ENCODE data around the gene PUM2. TPM values are rescaled to one million over a fixed set of nuclear protein-coding genes. Genes with fewer than 3 reads are reported as not detected.

PUM2 gene
- total RNA-seq, 2 donors from 2014 or later: 107 to 144 TPM

DNA sequence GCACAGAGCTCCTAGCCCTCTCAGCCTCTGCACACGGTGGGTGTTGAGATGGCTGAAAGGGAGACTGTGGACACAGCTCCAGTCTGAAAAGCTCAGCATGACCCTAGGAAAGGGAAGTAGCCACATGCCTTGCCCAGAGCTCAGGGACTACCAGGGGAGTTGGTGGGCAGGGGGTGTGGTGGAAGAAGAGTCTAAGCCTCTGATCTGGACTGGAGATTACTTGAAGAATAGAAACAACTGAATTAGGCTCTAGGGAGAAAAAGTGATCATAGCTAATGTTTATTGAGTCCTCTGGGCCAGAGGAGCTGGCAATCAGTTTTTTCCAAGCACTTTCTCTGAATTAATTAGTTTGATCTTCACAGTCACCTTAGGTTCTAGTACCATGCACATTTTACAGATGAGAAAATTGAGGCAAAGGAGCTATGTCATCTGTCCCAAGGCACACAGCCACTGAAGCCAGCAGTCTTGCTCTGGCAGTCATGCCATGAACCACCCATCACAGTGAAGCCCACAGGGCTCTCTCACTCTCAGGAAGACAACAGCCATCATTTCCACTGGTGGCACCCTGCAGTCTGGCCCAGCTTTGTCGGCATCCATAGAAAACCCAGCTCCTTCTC, 136.0 kb downstream of the PUM2 start:
- DNase-seq (ENCODE audit: low spot score) (no peak), ATAC-seq (no peak)
- H3K9me3 Mint-ChIP-seq: no peaks in the 10 kb centered on the region
- no peak overlapping the region for H3K27ac Mint-ChIP-seq
- H3K4me3 Mint-ChIP-seq: no peak overlapping the region
- H3K27me3 Mint-ChIP-seq: peaks cover 3 to 8% of the 10 kb centered on the region in 2 donors
- H3K36me3 Mint-ChIP-seq: no peaks in the 10 kb centered on the region
- H3K4me1 Mint-ChIP-seq (ENCODE audit: low read depth in 2 of 2): no peaks in the 10 kb centered on the region

DNA sequence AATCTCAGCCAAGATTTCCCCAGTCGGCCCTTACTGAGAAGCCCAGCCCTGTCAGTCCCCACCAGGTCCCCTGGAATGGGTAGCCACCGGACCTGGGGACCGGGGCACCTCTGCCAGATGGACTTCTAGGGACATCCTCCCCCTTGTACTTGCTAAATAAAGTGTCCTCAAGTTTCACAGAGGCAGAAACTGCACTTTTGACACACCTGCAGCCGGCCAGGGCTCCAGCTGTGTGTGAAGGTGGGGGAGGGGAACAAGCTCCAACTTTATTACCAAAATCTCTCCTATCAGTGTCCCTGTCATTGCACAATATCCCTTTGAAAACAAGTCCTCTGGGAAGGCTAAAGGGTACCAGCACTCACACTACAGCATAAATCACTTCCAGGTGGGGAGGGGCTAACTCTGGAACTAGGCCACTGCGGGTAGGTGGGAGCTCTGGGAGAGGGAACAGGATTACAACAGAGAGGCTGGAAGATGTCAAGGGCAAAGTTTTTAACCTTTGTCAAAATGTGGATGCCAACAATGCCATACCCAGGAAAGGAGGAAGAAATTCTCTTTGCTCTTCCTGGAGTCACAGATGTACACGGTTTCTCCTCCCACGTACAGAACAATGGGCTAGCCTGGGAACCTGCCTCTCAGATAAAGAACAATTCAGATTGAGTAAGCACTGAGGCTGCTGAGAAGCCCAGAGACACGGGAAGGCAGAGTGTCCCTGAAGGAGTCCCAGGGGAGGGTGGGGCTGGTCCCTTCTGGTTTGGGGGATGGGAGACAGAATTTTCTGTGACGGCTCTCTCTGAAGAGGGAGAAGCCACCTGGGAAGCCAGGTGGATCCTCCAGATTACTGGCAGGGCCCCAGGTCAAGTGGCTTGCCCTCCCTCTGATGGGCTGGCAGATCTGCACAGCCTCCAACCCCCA, 136.7 kb downstream of the PUM2 start:
- H3K9me3 Mint-ChIP-seq: no peaks in the 10 kb centered on the region
- H3K4me1 Mint-ChIP-seq (ENCODE audit: low read depth in 2 of 2): no peaks in the 10 kb centered on the region
- peaks cover 3 to 8% of the 10 kb centered on the region in 2 donors for H3K27me3 Mint-ChIP-seq
- ATAC-seq (no peak), DNase-seq (ENCODE audit: low spot score) (peak; percentile 45)
- no peak overlapping the region for H3K4me3 Mint-ChIP-seq
- H3K36me3 Mint-ChIP-seq: no peaks in the 10 kb centered on the region
- no peak overlapping the region for H3K27ac Mint-ChIP-seq

DNA sequence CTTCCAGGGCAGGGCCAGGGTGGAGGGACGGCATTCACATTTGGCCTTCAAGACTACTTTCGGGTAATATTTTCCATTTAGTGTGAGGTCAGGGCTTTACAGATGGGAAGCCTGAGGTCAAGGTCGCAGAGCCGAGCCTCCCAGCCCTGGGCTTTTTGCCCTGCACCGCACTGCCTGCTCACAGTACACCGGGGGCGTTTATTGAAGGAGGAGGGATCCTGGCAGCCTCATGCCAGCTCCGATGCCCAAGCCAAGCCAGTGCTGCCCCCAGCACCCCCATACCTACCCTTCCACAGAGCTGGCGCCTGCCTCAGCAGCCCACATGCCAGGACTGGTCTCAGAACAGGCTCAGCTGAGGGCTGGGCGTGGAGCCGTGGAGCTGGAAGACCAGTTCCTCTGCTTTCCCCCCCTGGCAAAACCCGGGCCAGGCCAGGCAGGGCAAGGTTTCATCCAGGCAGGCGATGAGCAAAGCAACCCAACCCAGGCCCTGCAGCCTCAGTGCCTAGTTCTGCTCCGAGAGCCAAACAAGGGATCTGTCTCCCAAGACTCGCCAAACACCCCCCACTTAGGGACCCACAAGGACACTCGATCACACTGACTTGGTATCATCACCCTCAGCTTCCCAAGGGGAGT, 137.7 kb downstream of the PUM2 start:
- no peaks in the 10 kb centered on the region for H3K4me1 Mint-ChIP-seq (ENCODE audit: low read depth in 2 of 2)
- H3K27ac Mint-ChIP-seq: no peak overlapping the region
- H3K9me3 Mint-ChIP-seq: no peaks in the 10 kb centered on the region
- no peak for DNase-seq (ENCODE audit: low spot score)
- H3K27me3 Mint-ChIP-seq: no peaks in the 10 kb centered on the region
- H3K4me3 Mint-ChIP-seq: no peak overlapping the region
- no peak for ATAC-seq
- H3K36me3 Mint-ChIP-seq: no peaks in the 10 kb centered on the region

DNA sequence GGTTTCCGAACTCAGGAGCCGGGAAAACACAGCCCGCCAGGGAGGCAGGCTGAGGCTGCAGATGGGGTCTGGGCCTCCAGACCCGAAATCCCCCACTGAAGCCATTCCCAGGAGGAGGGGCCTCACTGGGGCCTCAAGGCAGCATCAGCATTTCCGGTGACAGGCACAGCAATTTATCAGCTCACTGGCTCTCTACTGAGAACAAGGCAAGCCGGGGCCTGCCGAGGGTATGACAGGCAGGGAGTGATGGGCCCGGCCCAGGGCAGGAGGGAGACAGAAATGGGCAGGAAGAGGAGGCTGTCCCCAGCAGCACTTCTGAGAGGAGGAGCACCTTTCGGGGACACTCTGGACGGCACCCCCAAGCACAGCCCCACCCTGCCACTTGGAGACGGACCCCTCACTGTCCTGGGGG, 138.2 kb downstream of the PUM2 start:
- Mint-ChIP-seq H3K4me1 (ENCODE audit: low read depth in 2 of 2) (no peaks in the 10 kb centered on the region), H3K4me3 (no peak overlapping the region), H3K27me3 (no peaks in the 10 kb centered on the region), H3K9me3 (no peaks in the 10 kb centered on the region), H3K36me3 (no peaks in the 10 kb centered on the region), H3K27ac (no peak overlapping the region)
- DNase-seq (ENCODE audit: low spot score) (no peak), ATAC-seq (no peak)

DNA sequence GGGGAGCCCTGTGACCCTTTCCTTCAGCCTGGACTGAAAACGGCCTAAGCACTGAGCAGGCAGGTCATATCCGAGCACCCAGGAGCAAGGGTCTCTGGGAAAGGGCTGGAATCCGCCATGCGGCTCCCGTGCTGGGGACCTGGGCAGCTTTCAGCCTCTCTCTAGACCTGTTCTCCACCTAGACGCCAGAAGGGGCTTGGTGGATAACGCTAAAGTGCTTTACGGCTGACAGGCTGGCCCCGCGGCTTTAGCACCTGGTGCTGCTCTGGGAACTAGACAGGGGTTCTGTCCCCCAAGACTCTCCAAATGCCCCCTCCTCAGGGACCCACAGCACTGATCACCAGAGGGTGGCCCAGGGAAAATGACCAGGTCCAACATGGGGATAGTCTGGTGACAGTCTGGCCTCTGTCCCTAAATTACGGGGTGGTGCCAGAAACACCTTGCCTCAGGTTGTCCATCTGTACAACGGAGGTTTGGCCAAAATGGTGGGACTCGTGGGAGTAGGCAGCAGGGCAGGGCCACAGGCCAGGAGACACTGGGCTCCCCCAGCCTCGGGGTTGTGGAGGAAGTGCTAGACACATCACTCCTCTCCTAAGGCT, 138.7 kb downstream of the PUM2 start:
- ATAC-seq (no peak), DNase-seq (ENCODE audit: low spot score) (no peak)
- no peaks in the 10 kb centered on the region for H3K27me3 Mint-ChIP-seq
- no peaks in the 10 kb centered on the region for H3K9me3 Mint-ChIP-seq
- H3K27ac Mint-ChIP-seq: no peak overlapping the region
- H3K36me3 Mint-ChIP-seq: no peaks in the 10 kb centered on the region
- H3K4me3 Mint-ChIP-seq: no peak overlapping the region
- H3K4me1 Mint-ChIP-seq (ENCODE audit: low read depth in 2 of 2): no peaks in the 10 kb centered on the region

DNA sequence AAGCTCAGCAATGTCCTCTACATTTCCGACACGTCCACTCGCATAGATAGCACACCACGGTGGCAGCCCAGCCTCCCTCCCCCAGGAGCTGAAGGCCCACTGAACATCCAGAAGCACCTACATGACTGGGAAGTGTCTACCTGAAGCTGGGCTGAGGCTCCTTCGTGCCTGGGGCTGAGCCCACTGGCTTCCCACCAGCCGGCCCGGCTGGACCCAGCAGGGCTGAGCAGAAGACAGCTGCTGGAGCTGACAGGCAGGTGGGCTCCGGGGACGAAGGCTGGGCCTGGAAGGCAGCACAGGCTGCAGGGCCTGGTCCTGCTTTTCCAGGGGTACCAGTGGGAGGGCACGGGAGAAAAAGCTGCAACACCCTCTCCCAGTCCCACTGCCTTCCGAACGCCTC, 139.2 kb downstream of the PUM2 start:
- DNase-seq (ENCODE audit: low spot score) (no peak), ATAC-seq (no peak)
- H3K9me3 Mint-ChIP-seq: no peaks in the 10 kb centered on the region
- no peaks in the 10 kb centered on the region for H3K36me3 Mint-ChIP-seq
- no peaks in the 10 kb centered on the region for H3K27me3 Mint-ChIP-seq
- no peaks in the 10 kb centered on the region for H3K4me1 Mint-ChIP-seq (ENCODE audit: low read depth in 2 of 2)
- H3K4me3 Mint-ChIP-seq: no peak overlapping the region
- no peak overlapping the region for H3K27ac Mint-ChIP-seq

DNA sequence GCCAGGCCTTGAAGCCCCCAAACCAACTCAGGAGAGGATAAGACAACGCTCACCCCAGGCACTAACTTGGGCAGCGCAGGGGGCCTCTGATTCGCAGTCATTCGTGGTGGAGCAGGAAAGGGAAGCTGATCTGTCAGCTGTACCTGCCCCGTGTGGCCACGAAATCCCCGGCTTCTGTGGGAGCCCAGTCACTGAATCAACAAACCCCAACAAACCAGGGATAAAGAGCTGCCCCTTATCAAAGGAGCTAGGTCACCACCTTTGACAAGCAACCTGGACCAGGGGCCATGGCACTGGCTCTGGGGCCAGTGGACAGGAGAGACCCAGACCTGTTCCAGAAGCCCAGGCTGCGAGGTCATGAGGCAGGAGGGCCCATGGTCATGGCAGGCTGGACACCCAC, 140.2 kb downstream of the PUM2 start:
- no peak for DNase-seq (ENCODE audit: low spot score)
- H3K27me3 Mint-ChIP-seq: no peaks in the 10 kb centered on the region
- H3K27ac Mint-ChIP-seq: no peak overlapping the region
- ATAC-seq: no peak
- no peak overlapping the region for H3K4me3 Mint-ChIP-seq
- H3K4me1 Mint-ChIP-seq (ENCODE audit: low read depth in 2 of 2): no peaks in the 10 kb centered on the region
- H3K36me3 Mint-ChIP-seq: no peaks in the 10 kb centered on the region
- no peaks in the 10 kb centered on the region for H3K9me3 Mint-ChIP-seq

DNA sequence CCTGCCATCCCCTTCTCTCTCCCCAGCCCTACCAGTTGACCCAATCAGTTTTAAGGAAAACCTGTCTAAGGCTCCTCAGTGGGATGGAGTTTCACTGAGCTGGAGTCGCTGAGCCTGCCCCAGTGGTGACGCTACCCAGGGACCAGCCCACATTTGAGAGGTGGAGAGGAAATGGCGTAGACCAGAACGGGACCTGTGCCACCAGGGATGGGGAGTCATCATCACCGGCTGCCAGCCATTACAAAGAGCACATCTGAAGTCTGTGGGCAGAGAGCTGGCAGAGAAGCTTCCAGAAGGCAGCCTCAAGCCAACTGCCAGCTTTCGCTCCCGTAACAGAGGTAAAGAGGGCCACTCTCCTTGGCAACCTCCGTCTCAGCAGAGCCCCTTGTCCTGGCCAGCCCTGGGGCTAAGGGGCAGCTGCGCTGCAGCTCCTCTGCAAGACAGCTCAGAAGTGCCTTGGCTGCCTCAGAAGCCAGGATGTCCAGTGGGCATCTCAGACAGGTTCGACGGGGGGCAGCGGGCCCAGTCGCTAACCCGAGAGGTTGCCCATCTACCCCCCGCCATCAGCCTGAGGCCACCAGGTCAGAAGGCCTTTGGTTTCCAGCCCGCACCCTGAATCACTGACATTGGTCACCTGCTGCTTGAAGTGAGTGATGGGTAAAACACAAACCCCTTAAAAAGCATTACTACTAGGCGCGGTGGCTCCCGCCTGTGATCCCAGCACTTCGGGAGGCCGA, 141.1 kb downstream of the PUM2 start:
- H3K36me3 Mint-ChIP-seq: no peaks in the 10 kb centered on the region
- DNase-seq (ENCODE audit: low spot score): no peak
- H3K27ac Mint-ChIP-seq: no peak overlapping the region
- no peaks in the 10 kb centered on the region for H3K9me3 Mint-ChIP-seq
- no peak for ATAC-seq
- H3K4me3 Mint-ChIP-seq: no peak overlapping the region
- H3K27me3 Mint-ChIP-seq: no peaks in the 10 kb centered on the region
- H3K4me1 Mint-ChIP-seq (ENCODE audit: low read depth in 2 of 2): no peaks in the 10 kb centered on the region

DNA sequence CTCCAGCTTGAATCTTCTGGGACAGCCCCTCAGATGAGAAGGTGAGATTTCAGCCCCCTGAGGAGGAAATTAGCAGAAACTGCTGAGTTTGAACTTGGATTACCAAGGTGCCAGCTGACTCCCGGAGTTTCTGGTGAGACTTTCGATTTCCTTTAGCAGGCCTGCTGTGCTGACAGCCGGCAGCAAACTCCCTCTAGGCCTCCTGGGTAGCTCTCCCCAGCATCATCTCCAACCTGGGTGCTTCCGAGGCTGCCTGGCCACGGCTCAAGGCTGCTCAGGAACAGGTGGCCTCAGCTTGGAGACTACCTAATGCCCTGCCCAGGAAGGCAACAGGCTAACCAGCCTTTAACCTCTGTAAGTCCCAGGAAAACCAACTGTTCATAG, 142.2 kb downstream of the PUM2 start:
- no peak for ATAC-seq
- Mint-ChIP-seq H3K4me3 (no peak overlapping the region), H3K4me1 (ENCODE audit: low read depth in 2 of 2) (no peaks in the 10 kb centered on the region), H3K27me3 (no peaks in the 10 kb centered on the region), H3K9me3 (no peaks in the 10 kb centered on the region), H3K36me3 (no peaks in the 10 kb centered on the region), H3K27ac (no peak overlapping the region)
- no peak for DNase-seq (ENCODE audit: low spot score)

DNA sequence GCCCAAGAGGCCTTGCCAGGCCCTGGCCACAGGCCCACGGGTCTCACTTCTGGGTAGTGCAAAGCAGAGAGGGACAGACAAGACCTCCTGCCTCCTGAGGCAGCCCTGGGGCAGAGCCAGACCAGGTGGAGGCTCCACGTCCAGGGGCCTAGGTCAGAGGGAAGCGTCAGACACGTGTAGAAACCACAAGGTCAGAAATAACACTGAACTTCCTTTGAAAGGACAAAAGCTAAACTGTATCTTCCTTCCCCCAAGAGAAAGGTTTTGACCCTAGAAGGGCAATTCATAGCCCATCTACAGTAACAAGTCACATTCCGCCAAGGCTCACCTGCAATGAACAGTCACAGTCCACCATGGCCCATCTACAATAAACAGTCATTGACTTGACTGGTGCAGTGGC, 143.6 kb downstream of the PUM2 start:
- no peak overlapping the region for H3K4me3 Mint-ChIP-seq
- H3K27me3 Mint-ChIP-seq: no peaks in the 10 kb centered on the region
- no peaks in the 10 kb centered on the region for H3K9me3 Mint-ChIP-seq
- H3K36me3 Mint-ChIP-seq: no peaks in the 10 kb centered on the region
- no peak for ATAC-seq
- no peak overlapping the region for H3K27ac Mint-ChIP-seq
- DNase-seq (ENCODE audit: low spot score): no peak
- H3K4me1 Mint-ChIP-seq (ENCODE audit: low read depth in 2 of 2): no peaks in the 10 kb centered on the region

DNA sequence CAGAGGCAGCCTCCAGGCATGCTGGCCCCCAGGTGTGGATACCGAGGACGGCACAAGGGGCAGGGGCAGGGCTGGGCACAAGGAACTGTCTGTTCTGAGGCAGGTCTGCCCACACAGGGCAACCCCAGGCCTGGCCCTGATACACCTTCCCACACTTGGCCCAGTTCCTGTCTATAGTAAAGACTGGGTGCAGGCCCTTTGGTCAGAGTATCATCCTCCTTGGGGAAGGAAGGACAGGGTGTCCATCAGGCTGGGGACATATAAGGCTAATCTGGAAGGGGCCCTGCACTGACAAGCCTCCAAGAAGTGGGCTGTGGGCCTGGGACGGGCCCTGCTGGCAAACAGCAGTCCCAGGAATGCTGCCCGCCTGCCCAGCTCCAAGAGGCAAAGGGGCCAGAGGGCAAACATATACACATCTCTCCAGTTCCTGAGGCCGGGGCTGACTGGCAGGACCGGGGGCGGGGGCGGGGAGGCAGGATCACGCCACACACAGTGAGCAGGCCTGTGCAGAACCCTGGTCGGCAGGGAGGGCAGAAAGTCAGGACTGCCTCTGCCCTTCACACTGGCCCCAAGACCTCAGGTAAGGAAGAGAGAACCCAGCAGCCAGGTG, 144.6 kb downstream of the PUM2 start:
- no peaks in the 10 kb centered on the region for H3K9me3 Mint-ChIP-seq
- H3K4me3 Mint-ChIP-seq: no peak overlapping the region
- H3K27me3 Mint-ChIP-seq: no peaks in the 10 kb centered on the region
- DNase-seq (ENCODE audit: low spot score) (no peak), ATAC-seq (no peak)
- no peak overlapping the region for H3K27ac Mint-ChIP-seq
- H3K36me3 Mint-ChIP-seq: no peaks in the 10 kb centered on the region
- H3K4me1 Mint-ChIP-seq (ENCODE audit: low read depth in 2 of 2): no peaks in the 10 kb centered on the region

DNA sequence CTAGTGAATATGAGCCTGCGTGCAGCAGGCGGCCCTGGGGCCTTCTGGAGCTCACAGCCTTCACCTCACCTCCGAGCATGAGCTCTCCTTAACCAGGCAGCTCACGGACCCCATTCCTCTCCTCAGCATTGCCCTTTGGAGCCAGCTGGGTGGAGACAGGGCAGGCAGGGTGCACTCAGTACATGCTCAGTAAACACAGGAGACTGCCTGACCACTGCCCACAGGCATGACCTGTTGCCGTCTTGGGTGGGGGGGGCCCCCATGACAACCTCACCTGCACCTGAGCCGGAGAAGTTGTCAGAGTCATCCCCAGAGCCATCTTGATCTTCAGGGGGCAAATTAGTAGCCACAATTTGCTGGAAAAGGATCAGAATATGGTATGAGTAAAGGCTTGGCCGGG, 145.6 kb downstream of the PUM2 start:
- no peak for DNase-seq (ENCODE audit: low spot score)
- H3K36me3 Mint-ChIP-seq: no peaks in the 10 kb centered on the region
- no peaks in the 10 kb centered on the region for H3K27me3 Mint-ChIP-seq
- no peaks in the 10 kb centered on the region for H3K4me1 Mint-ChIP-seq (ENCODE audit: low read depth in 2 of 2)
- no peak overlapping the region for H3K27ac Mint-ChIP-seq
- H3K9me3 Mint-ChIP-seq: no peaks in the 10 kb centered on the region
- ATAC-seq: no peak
- H3K4me3 Mint-ChIP-seq: no peak overlapping the region

DNA sequence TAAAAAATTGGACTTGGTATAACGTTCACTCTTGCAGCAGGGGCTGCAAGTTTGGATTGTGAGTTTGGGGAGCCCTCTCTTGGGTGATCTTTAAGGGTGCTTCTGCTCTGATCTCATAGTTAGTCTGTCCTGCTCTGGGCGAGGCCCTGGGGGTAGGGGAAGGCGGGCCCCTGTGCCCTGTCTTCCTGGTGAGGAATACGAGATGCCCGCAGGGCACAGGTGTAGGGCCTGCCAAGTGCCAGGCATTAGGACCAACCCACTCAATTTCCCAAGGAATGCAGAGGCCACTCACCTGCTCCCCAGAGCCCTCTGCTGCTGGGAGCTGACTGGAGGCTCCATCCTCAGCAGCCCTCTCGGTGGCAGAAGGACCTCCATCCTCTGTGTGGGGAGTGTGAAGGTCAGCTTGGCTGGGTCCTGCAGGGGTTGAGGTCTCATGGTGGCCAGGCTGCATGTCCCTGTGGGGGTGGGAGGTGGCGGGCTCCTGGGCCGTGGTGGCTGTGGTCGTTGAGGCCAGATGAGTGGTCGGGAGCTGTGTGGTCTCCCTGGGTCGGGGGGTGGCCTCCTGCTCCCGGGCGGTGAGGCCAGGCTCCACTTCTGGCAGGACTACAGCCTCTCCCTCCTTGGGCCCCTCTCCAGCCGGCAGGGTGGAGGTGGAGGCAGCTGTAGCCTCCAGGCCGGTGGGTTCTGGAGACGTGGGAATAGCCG, 147.0 kb downstream of the PUM2 start:
- Mint-ChIP-seq H3K4me3 (no peak overlapping the region), H3K27ac (no peak overlapping the region), H3K36me3 (no peaks in the 10 kb centered on the region), H3K9me3 (no peaks in the 10 kb centered on the region), H3K4me1 (ENCODE audit: low read depth in 2 of 2) (no peaks in the 10 kb centered on the region), H3K27me3 (peaks cover 3 to 7% of the 10 kb centered on the region in 2 donors)
- ATAC-seq (no peak), DNase-seq (ENCODE audit: low spot score) (no peak)

Data from natural killer cell treated with Interleukin-12 subunit alpha and Interleukin-12 subunit beta and Interleukin-15 and Interleukin-18, amount 100 ng/mL, for 72 hours (primary cell).